Hepatocyte (in vitro differentiated cells): ENCODE results near the gene CUX1. TPM values are rescaled to one million over a fixed set of nuclear protein-coding genes. Genes with fewer than 3 reads are reported as not detected.

Source experiments
- DNase-seq: peaks from one replicate; pipeline ENCODE4 v3.0.0-alpha.2; 2016; ENCODE audit warnings: low spot score
- H2AFZ ChIP-seq: fragments of 200-600 bp; sonication (generic); 2 replicates; pipeline ENCODE4 v1.6.0; 2016; ENCODE audit warnings: antibody characterized with exemption, mild to moderate bottlenecking
- H3K27ac ChIP-seq: fragments of 200-600 bp; sonication (generic); 2 replicates; pipeline ENCODE4 v1.5.1; 2016; ENCODE audit warnings: mild to moderate bottlenecking
- H3K27me3 ChIP-seq: fragments of 200-600 bp; sonication (generic); 2 replicates; pipeline ENCODE4 v1.6.1; 2016
- H3K36me3 ChIP-seq: fragments of 200-600 bp; sonication (generic); replicated peaks from 2 replicates; pipeline ENCODE4 v1.5.1; 2016; ENCODE audit warnings: low read depth; ENCODE audit not compliant: insufficient read depth
- H3K4me1 ChIP-seq: fragments of 200-600 bp; sonication (generic); 2 replicates; pipeline ENCODE4 v1.5.1; 2016; ENCODE audit warnings: mild to moderate bottlenecking, moderate library complexity; ENCODE audit not compliant: insufficient read depth
- H3K4me2 ChIP-seq: fragments of 200-600 bp; sonication (generic); 2 replicates; pipeline ENCODE4 v1.6.0; 2016
- H3K4me3 ChIP-seq: fragments of 200-600 bp; sonication (generic); 2 replicates; pipeline ENCODE4 v1.5.1; 2016; ENCODE audit warnings: mild to moderate bottlenecking
- H3K79me2 ChIP-seq: fragments of 200-600 bp; sonication (generic); 2 replicates; pipeline ENCODE4 v1.6.0; 2017; ENCODE audit warnings: mild to moderate bottlenecking
- H3K9me2 ChIP-seq: fragments of 200-600 bp; sonication (generic); replicated peaks from 2 replicates; pipeline ENCODE4 v1.6.0; 2017; ENCODE audit warnings: mild to moderate bottlenecking; ENCODE audit not compliant: insufficient read depth
- H3K9me3 ChIP-seq: fragments of 200-600 bp; sonication (generic); 2 replicates; pipeline ENCODE4 v1.5.1; 2016; ENCODE audit warnings: low read depth, mild to moderate bottlenecking
- H4K20me1 ChIP-seq: fragments of 200-600 bp; sonication (generic); 2 replicates; pipeline ENCODE4 v1.6.0; 2016; ENCODE audit warnings: mild to moderate bottlenecking; ENCODE audit not compliant: insufficient read depth, poor library complexity, severe bottlenecking
- CTCF ChIP-seq: fragments of 200-600 bp; sonication (generic); IDR thresholded peaks from 2 replicates; pipeline ENCODE4 v1.5.1; 2016; ENCODE audit warnings: antibody characterized with exemption, mild to moderate bottlenecking; ENCODE audit not compliant: poor library complexity
- EZH2 ChIP-seq: fragments of 200-600 bp; sonication (generic); IDR thresholded peaks from 2 replicates; pipeline ENCODE4 v1.6.1; 2016; ENCODE audit warnings: antibody characterized with exemption, mild to moderate bottlenecking, borderline replicate concordance
- EZH2phosphoT487 ChIP-seq: fragments of 200-600 bp; sonication (generic); IDR thresholded peaks from one replicate; pipeline ENCODE4 v1.6.1; 2018; ENCODE audit warnings: antibody characterized with exemption, mild to moderate bottlenecking, low read depth, moderate library complexity; ENCODE audit not compliant: unreplicated experiment, severe bottlenecking
- WGBS: methylation state at CpG from one replicate; pipeline ENCODE4 v1.1.6; 2016; ENCODE audit warnings: low lambda C conversion rate; ENCODE audit errors: missing lambda C conversion rate; 5-methylcytosine and 5-hydroxymethylcytosine counted together
- polyA plus RNA-seq: library from polyadenylated mRNA; unstranded; fragments of >200 nt; fragmentation: Nextera tagmentation; extraction: Ambion mirVana; gene quantifications from 2 replicates; pipeline ENCODE4 v1.2.1, GENCODE V29; 2016
- total RNA-seq: library from RNA; depleted of rRNA; stranded (reverse); fragments of >200 nt; gene quantifications from 2 replicates; pipeline ENCODE4 v1.2.3, GENCODE V29; 2014

CUX1 gene
- total and polyA plus RNA-seq, 2 experiments from 2014 or later = 60.1 to 76.8 TPM

GRCh38 chr7:101861218-101861775 lies 43.9 kb downstream of the CUX1 start:
- TF ChIP-seq CTCF (no peak), EZH2phosphoT487 (no peak), EZH2 (no peak)
- H4K20me1 ChIP-seq = peaks cover 80% of the 10 kb centered on the region
- H3K27me3 ChIP-seq = no peaks in the 10 kb centered on the region
- peaks cover 100% of the 10 kb centered on the region for H3K79me2 ChIP-seq
- H3K4me1 ChIP-seq = peaks cover 39% of the 10 kb centered on the region
- DNase-seq = no peak
- no peaks in the 10 kb centered on the region for H3K9me3 ChIP-seq
- no peak overlapping the region for H2AFZ ChIP-seq
- no peak overlapping the region for H3K27ac ChIP-seq
- H3K9me2 ChIP-seq = no peaks in the 10 kb centered on the region
- no peaks in the 10 kb centered on the region for H3K36me3 ChIP-seq
- WGBS = 86% methylated on average over 8 of the region's 8 CpGs
- H3K4me2 ChIP-seq = no peak overlapping the region
- H3K4me3 ChIP-seq = no peak overlapping the region

- DNase-seq = no peak
- H3K79me2 ChIP-seq = peaks cover 100% of the 10 kb centered on the region
- no peak overlapping the region for H2AFZ ChIP-seq
- H3K27me3 ChIP-seq = no peaks in the 10 kb centered on the region
- peak overlapping the region; percentile 20 for H3K4me2 ChIP-seq
- H3K4me1 ChIP-seq = peaks cover 32% of the 10 kb centered on the region
- peak overlapping the region; percentile 14 for H3K27ac ChIP-seq
- H3K4me3 ChIP-seq = no peak overlapping the region
- H4K20me1 ChIP-seq = peaks cover 78% of the 10 kb centered on the region
- WGBS = 56% methylated on average over 18 of the region's 18 CpGs
- H3K9me2 ChIP-seq = no peaks in the 10 kb centered on the region
- TF ChIP-seq EZH2phosphoT487 (no peak), EZH2 (no peak), CTCF (no peak)
- no peaks in the 10 kb centered on the region for H3K36me3 ChIP-seq
- H3K9me3 ChIP-seq = no peaks in the 10 kb centered on the region
Measured at GRCh38 chr7:101862280-101863220, 45.1 kb downstream of the CUX1 start.

- Histone ChIP-seq H3K79me2 (peaks cover 100% of the 10 kb centered on the region), H3K4me3 (no peak overlapping the region), H2AFZ (no peak overlapping the region), H3K9me2 (no peaks in the 10 kb centered on the region), H3K36me3 (no peaks in the 10 kb centered on the region), H3K9me3 (no peaks in the 10 kb centered on the region), H4K20me1 (peaks cover 73% of the 10 kb centered on the region), H3K4me1 (peaks cover 38% of the 10 kb centered on the region), H3K4me2 (no peak overlapping the region), H3K27ac (no peak overlapping the region), H3K27me3 (no peaks in the 10 kb centered on the region)
- TF ChIP-seq EZH2 (no peak), CTCF (no peak), EZH2phosphoT487 (no peak)
- 94% methylated on average over 6 of the region's 6 CpGs for WGBS
- no peak for DNase-seq
Measured at GRCh38 chr7:101863598-101863997, 46.2 kb downstream of the CUX1 start.
